ENCODE measurements around the gene NRXN3. TPM values are rescaled to one million over a fixed set of nuclear protein-coding genes. Genes with fewer than 3 reads are reported as not detected.
A peak's percentile ranks its signal among the peaks of the same experiment; 100 is the strongest.

NRXN3 gene
- total and polyA plus RNA-seq, 2 of the 13 experiments (the other 11 are each of a cell fraction or from before 2014, with no cell fraction given), result 0.03 TPM; not detected in 1

GRCh38 chr14:78164226-78164853 is 5.8 kb upstream of the NRXN3 start:
- no TSS peak for BruUV-seq (replicated peaks)
- ChIA-PET POLR2A (no interaction called here), CTCF (ENCODE audit: low intra/inter-chr PET ratio, low total read pairs) (no interaction called here)
- Histone ChIP-seq H2AFZ (ENCODE audit: low read length) (no peak overlapping the region), H3K9ac (ENCODE audit: insufficient read depth, low read depth, low read length) (no peak overlapping the region), H3K36me3 (replicated peaks in 1 of 2; ENCODE audit: control insufficient read depth in 1 of 2, insufficient read depth in 2 of 2, low read length in 2 of 2) (no peaks in the 10 kb centered on the region), H3K27me3 (ENCODE audit: control insufficient read depth in 1 of 2, insufficient read depth in 2 of 2, low read length in 2 of 2) (0 out of 5 replicates have a peak, but pooled peaks cover 0 to 3% of the 10 kb centered on the region in 2 experiments), H3K27ac (ENCODE audit: extremely low read length, insufficient read depth, low read length) (no peak overlapping the region), H3K79me2 (ENCODE audit: insufficient read depth, low read length) (no peaks in the 10 kb centered on the region), H3K4me1 (ENCODE audit: insufficient read depth, low read length) (no peaks in the 10 kb centered on the region), H3K4me3 (replicated peaks in 1 of 3; ENCODE audit: insufficient read depth in 1 of 3, low read depth in 2 of 3, low read length in 3 of 3) (no peak overlapping the region), H3K4me2 (ENCODE audit: low read depth, low read length) (no peak overlapping the region), H4K20me1 (ENCODE audit: insufficient read depth, low read length) (no peaks in the 10 kb centered on the region), H3K9me3 (ENCODE audit: low read length) (no peaks in the 10 kb centered on the region)
- peak; percentile 23 for FAIRE-seq
- intact Hi-C loops (cut with micrococcal nuclease; ENCODE audit: unreplicated experiment) (loop anchor here (1.0 kb wide), 1 partner anchor 434 kb away; no protein-coding TSS in a partner anchor), in situ Hi-C loops (cut with HindIII; ENCODE audit: extremely low pct_ligation_motif_present, low pct_unique_long_range_greater_than_20kb) (loop anchor here (25.0 kb wide), 1 partner anchor 673 kb away; no protein-coding TSS in a partner anchor)
- WGBS (ENCODE audit: low lambda C conversion rate), result 4% methylated on average over 8 of the region's 8 CpGs
- peak; percentile 15 for DNase-seq (ENCODE audit: low spot score)
- peak; percentile 98 for ATAC-seq
- TF ChIP-seq CEBPG (CRISPR knock-in tag; IDR thresholded peaks at IDR 0.05) (no peak), ZIK1 (CRISPR knock-in tag; IDR thresholded peaks at IDR 0.05; ENCODE audit: borderline replicate concordance, low read depth) (no peak), NR2C2 (CRISPR knock-in tag; IDR thresholded peaks at IDR 0.05; ENCODE audit: borderline replicate concordance) (no peak), NCOR1 (IDR thresholded peaks at IDR 0.05; ENCODE audit: borderline replicate concordance, low read length) (no peak), STAG1 (CRISPR knock-in tag; IDR thresholded peaks at IDR 0.05) (peak; percentile 48), BATF2 (CRISPR knock-in tag; IDR thresholded peaks at IDR 0.05) (no peak), REXO4 (CRISPR knock-in tag; IDR thresholded peaks at IDR 0.05; ENCODE audit: borderline replicate concordance) (no peak), SMC3 (IDR thresholded peaks at IDR 0.05; ENCODE audit: low read length) (peak; percentile 24; the same call in 1 of the 2 replicates), ZBTB42 (CRISPR knock-in tag; IDR thresholded peaks at IDR 0.05) (no peak), TAF1 (CRISPR knock-in tag; IDR thresholded peaks at IDR 0.05) (no peak), ZBTB26 (CRISPR knock-in tag; IDR thresholded peaks at IDR 0.05; ENCODE audit: borderline replicate concordance) (no peak), MED1 (CRISPR knock-in tag; IDR thresholded peaks at IDR 0.05) (no peak), MIER2 (CRISPR knock-in tag; IDR thresholded peaks at IDR 0.05) (peak; percentile 55; the same call in 1 of the 2 replicates), ZNF614 (CRISPR knock-in tag; IDR thresholded peaks at IDR 0.05; ENCODE audit: borderline replicate concordance) (no peak), MEIS1 (CRISPR knock-in tag; IDR thresholded peaks at IDR 0.05; ENCODE audit: borderline replicate concordance) (no peak), MBNL3 (CRISPR knock-in tag; conservative IDR thresholded peaks at IDR 0.05) (no peak), GATA4 (IDR thresholded peaks at IDR 0.05; ENCODE audit: borderline replicate concordance, low read depth) (no peak), ZNF563 (CRISPR knock-in tag; IDR thresholded peaks at IDR 0.05) (no peak), ZBED4 (CRISPR knock-in tag; IDR thresholded peaks at IDR 0.05; ENCODE audit: borderline replicate concordance) (peak; percentile 30; the same call in 1 of the 2 replicates)

Measured in HepG2 (cell line).